GM21825 (cell line): ENCODE data around the gene SLC4A7.
"Not testable (repeated sequence)": the region's sequence is repeated elsewhere in the genome, so short reads cannot be mapped to it uniquely, and the experiment has no call there.

ENCODE experiments used
- ATAC-seq: cut with Tn5 transposase; IDR thresholded peaks from one replicate; pipeline ENCODE4 v1.9.1; 2021; ENCODE audit warnings: mild to moderate bottlenecking, moderate library complexity; ENCODE audit not compliant: unreplicated experiment

SLC4A7 gene

GRCh38 chr3:27488821-27489220 is 4.6 kb upstream of the SLC4A7 start:
- ATAC-seq = no peak

DNA sequence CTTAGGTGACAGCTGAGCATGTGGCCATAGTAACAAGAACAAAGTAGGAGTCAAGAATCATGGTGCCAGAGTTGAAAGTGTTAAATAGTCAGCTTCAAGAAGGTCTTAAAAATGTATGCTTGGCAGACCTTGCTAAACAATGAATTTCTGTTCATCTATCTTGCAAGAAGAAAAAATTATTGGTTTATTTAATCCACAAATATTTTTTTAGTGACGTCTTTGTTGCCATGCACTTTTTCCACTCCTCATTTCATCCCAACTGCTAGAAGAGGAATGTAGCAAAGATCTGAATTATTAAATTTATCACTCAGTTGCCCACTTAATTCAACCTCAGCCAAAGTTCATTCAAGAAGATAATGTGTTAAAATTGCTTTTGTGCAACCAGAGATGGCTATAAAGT is 3.2 kb upstream of the SLC4A7 start:
- ATAC-seq = no peak

DNA sequence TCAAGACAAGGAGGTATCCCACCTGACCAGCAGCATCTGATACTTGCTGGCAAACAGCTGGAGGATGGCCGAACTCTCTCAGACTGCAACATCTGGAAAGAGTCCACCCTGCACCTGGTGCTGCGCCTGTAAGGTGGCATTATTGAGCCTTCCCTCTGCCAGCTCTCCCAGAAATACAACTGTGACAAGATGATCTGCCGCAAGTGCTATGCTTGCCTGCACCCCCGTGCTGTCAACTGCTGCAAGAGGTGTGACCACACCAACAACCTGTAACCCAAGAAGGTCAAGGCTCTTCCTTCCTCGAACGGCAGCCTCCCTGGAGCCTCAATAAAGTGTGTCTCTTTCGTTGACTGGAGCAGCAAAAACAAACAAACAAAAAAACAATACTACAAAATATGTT is 2.2 kb upstream of the SLC4A7 start:
- ATAC-seq = no peak

GRCh38 chr3:27485866-27486265 is 1.7 kb upstream of the SLC4A7 start:
- no peak for ATAC-seq

- peak; percentile 20 for ATAC-seq
Measured at GRCh38 chr3:27483117-27484014, 818 bp downstream of the SLC4A7 start.

DNA sequence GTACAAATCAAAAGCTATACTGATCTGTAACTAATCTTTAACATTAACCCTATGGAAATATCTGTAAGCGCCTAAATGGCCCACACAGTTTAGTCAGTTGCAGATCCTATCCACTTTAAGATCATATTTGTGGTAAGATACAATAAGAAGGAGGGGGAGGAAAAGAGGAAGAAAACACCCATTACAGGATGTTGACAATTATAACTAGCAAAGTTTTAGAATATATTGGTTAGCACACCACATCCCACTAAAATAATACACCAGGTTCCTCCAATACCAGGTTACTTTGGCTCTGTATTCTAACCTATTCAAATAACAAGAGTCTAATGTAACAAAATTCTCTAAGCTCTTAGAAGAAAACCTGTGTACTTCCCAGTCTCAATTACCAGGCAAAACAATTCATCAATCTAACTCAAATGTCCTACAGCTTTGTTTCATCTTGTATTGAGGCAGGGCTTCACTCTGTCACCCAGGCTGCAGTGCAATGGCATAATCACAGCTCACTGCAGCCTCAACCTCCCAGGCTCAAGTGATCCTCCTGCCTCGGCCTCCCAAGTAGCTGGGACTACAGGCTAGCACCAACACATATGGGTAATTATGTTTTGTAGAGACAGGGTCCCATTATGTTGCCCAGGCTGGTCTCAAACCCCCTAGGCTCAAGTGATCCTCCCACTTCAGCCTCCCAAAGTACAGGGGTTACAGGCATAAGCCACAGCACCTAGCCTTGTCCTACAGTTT is 4.2 kb downstream of the SLC4A7 start:
- no peak for ATAC-seq

DNA sequence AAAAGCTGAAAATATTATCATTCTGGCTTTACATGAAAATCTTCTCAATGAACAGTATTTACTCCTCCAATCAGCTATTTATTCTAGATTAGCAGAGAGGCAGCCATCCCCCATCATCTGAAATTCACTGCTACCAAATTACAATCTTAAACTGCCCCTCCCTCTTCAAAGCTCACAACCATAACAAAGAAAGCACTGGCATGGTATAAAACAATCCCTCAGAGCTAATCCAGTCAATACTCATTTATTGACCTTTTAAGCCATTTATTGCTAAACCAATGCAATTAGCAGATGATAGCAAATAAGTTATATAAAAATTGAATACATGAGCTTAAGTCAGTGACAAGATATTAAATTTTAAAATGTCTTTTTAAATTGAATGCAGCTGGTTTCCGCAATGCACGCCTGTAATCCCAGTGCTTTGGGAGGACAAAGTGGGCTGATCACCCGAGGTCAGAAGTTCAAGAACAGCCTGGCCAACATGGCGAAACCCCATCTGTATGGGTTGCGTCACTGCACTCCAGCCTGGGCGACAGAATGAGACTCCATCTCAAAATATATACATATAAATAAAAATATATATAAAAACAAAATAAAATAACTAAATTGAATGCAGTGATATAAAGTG is 12.1 kb downstream of the SLC4A7 start:
- ATAC-seq = no peak

DNA sequence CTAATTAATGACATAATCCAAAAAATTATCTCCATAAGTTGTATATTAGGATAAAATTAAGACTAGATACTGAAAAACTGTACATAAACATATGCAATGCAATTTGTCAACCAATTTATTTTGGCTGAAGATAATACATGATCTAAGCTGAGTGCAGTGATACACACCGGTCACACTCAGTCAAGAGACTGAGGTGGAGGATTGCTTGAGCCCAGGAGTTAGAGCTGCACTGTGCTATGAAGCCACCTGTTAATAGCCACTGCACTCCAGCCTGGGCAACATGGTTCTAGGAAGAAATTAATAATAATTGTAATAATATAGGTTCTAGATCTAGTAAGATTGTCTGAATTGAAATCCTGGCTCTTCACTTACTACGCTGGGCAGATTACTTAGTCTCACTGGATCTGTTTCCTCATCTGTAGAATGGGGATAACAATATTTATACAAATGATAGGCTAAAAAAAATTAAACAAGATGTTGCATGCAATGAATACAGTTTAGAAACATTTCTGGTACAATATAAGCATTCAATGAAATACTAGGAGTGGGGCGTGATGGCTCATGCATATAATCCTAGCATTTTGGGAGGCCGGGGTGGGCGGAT is 15.8 kb downstream of the SLC4A7 start:
- no peak for ATAC-seq

DNA sequence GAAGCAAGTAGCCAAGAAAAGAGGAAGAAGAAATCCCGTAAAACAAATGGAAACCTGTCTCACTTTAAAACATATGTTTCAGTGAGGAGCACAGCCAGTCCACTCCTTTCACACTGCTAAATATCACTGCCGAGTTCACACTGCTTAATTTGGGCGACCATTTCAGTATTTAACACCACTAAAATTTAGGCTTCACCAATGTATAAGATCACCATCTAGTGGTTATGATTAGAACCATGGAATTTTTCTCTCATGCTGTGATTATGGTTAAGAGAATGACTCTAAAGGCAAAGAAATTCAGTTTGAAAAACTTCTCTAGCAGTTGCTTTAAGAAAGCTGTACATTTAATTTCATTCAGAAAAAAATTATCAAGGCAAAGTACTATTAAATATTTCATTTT is 16.6 kb downstream of the SLC4A7 start:
- ATAC-seq = peak; percentile 85

- no peak for ATAC-seq
Measured at GRCh38 chr3:27464646-27465045, 19.5 kb downstream of the SLC4A7 start.

DNA sequence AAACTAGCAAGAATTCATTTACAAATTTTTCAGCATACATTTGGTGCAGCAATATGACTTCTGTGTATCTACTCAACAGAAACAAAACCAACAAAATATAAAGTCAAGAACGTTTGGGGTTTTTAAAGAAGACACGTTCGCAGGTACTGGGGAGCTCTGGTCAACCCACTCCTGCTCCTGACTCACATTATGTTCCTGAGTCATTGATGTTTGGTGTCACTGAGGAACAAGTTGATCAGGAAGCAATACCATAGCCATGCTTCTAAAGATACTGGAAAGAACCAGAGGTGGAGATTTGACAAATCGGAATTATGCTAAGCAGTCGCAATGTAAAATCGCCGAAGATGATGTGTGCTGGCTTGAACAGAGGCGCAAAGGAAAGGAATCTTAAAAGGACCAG is 22.0 kb downstream of the SLC4A7 start:
- no peak for ATAC-seq

GRCh38 chr3:27458929-27459328 is 25.3 kb downstream of the SLC4A7 start:
- no peak for ATAC-seq

DNA sequence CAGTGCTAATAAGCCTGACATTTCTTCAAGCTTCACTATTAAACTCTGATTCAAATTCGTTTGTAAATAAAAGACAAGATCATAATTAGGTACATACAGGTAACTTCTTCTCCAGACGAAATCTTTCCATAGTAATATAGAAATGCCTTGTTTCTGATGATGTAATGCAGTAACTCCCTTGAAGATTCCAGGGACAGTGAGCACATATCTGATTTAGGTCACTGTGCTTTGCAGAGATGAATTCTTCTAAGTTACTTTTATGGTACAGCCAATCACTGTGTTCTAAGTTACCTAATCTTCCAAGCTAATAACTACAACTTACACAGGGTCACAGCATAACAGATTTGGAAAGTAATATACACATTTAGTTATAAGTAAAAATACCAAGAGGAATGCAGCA is 27.6 kb downstream of the SLC4A7 start:
- ATAC-seq = no peak

GRCh38 chr3:27454914-27455313 is 29.3 kb downstream of the SLC4A7 start:
- peak; percentile 80 for ATAC-seq

- ATAC-seq = no peak
Measured at GRCh38 chr3:27454461-27454860, 29.7 kb downstream of the SLC4A7 start.

DNA sequence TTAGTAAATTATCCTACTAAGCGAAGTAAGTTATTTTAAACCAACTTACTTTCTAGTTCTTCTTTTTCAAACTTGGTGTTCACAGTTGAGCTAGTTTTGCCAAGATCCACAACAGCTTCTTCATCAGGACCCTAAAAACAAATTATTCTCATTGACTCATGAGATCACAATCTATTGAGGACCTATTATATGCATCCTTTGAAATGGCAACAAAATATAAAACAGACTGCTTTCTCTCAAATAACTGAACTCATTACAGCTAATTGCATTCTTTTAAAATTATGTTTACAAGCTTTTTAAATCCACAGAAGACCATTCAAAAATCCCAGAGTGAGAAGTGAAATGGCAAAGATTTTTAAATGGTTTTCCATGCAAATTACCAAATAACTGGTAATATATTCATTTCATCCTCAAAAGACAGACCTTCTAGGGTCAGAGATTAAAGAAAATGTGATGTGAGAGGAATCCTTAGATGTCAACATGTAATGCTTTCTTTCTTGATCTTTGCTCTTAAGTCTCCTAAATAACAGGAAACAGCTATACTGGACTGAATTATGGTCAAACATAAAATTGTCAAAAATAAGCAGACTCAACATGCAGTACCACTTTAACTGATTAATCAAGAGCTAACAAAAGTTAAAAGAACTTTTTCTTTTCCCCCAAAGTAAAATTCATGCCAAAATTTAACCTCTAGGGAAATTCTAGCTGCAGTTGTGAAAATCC is 31.7 kb downstream of the SLC4A7 start:
- ATAC-seq = no peak

GRCh38 chr3:27451842-27452241 is 32.3 kb downstream of the SLC4A7 start:
- no peak for ATAC-seq

- no peak for ATAC-seq
Measured at GRCh38 chr3:27451251-27451650, 32.9 kb downstream of the SLC4A7 start.

DNA sequence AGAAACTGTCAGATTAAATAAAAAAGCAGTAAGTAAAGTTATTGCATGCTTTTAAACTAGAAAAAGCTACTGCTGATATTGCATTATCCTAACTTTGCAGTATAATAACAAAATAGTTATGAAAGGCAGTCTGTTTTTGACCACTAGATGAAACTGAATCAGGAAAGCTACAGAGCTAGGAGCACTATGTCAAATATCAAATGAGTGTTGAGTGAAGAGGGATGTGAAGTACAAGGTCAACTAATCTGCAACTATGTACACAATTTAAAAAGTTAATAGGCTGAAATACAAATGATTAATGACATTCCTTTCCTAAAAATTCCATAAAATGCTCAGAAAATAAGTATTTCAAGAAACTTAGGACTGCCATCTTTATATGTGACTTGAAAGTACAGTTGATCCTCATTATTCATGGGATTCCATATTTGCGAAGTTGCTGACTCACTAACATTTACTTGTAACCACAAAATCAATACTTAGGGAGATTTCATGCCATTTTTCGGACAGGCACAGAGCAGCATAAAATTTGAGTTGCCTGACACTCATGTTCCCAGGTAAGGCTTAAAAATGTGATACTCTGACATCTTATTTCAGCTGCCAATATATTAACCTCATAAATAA is 34.5 kb downstream of the SLC4A7 start:
- ATAC-seq = no peak

DNA sequence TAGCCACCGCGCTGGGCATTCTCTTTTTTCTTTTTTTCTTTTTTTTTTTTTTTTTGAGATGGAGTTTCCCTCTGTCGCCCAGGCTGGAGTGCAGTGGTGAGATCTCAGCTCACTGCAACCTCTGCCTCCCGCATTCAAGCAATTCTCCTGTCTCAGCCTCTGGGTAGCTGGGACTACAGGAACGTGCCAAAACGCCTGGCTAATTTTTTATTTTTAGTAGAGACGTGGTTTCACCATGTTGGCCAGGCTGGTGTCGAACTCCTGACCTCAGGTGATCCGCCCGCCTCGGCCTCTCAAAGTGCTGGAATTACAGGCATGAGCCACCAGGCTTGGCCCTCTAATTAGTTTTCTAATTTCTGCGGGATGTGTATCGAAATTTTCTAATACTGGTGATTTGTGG is 41.2 kb downstream of the SLC4A7 start:
- not testable (repeated sequence) for ATAC-seq
